ENCODE results near the gene HSPE1. TPM values are rescaled to one million over a fixed set of nuclear protein-coding genes. Genes with fewer than 3 reads are reported as not detected.
"Not testable (repeated sequence)": the region's sequence is repeated elsewhere in the genome, so short reads cannot be mapped to it uniquely, and the experiment has no call there.

The HSPE1 gene
- total and polyA plus RNA-seq, 5 donors from 2014 or later = 90.4 to 133 (median 112) TPM

DNA sequence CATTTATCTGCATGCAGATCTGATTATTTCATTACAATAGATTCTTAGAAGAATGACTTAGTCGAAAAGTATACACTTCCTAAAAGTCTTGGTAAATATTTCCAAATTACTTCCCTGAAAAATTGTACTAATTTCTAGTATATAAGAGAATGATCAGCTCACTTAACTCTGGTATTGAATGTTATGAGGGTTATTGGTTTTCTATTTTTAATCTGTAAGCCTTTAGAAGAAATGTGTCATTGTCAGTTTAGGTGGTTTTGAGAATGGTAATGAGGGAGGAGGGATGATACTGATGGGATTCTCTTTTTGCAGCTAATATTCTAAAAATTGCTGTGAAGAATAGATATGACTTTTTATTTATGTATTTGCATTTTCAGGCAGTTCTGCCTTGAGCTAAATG, 39.6 kb downstream of the HSPE1 start:
- no peaks in the 10 kb centered on the region for H3K9me3 ChIP-seq (ENCODE audit: control insufficient read depth in 2 of 2, low read length in 2 of 2)
- H3K9me3 Mint-ChIP-seq = no peaks in the 10 kb centered on the region
- peaks cover 47% of the 10 kb centered on the region for H3K36me3 Mint-ChIP-seq
- no peaks in the 10 kb centered on the region for H3K27me3 ChIP-seq (ENCODE audit: control insufficient read depth, insufficient read depth, low read length)
- no peak for DNase-seq
- H3K4me1 ChIP-seq (ENCODE audit: control insufficient read depth, insufficient read depth, low read length, poor library complexity, severe bottlenecking) = peaks cover 2% of the 10 kb centered on the region
- H3K27ac Mint-ChIP-seq = peak overlapping the region; percentile 2 to 61 (median 26)
- H3K4me1 Mint-ChIP-seq = peaks cover 23 to 50% (median 34%) of the 10 kb centered on the region in 4 donors
- H3K36me3 ChIP-seq (ENCODE audit: control insufficient read depth, insufficient read depth, low read length) = peaks cover 83% of the 10 kb centered on the region
- ATAC-seq (ENCODE audit: low read depth in 2 of 2) = no peak
- no peak overlapping the region for H3K4me3 ChIP-seq (ENCODE audit: low read depth, low read length)
- H3K27ac ChIP-seq (ENCODE audit: insufficient read depth, low read length, poor library complexity, severe bottlenecking) = no peak overlapping the region
- no peak overlapping the region for H3K4me3 Mint-ChIP-seq
- H3K27me3 Mint-ChIP-seq = no peaks in the 10 kb centered on the region

GRCh38 chr2:197543206-197543605, 43.0 kb downstream of the HSPE1 start:
- H3K36me3 ChIP-seq (ENCODE audit: control insufficient read depth, insufficient read depth, low read length) = peaks cover 74% of the 10 kb centered on the region
- peak overlapping the region in 1 of 3 donors; percentile 12 for H3K27ac Mint-ChIP-seq

DNA sequence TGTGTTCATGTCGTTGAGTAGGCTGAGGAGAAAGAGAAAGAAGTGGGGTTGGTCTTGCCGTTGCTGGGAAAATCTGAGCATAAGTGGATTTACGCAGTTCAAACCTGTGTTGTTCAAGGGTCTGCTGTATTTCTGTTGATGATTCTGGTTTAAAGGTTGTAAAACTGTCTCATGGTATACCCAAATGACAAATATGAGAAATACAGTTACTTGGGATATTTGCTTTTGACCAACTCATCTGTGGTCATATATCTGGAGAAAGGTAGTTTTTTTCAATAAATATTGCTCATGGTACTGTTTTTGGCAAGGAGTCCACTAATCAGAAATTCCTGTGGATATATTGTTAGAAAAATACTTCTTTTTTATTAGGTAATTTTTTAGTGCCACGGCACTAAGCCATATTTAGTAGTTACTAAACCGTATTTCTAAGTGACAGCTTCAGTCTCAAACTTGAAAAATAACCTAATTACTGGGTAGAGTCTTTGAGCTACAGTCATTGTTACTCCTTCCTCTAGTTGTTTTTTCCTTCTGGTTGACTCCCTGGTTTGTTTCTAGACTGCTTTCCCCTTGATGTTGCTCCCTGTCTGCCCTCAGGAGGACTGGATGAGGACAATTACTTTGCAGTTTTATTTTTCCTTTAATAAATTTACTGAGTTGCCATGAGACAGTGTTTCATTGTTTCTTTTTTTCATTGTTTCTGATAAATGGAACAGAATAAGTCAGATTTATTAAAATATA, 47.2 kb downstream of the HSPE1 start:
- no peak overlapping the region for H3K27ac ChIP-seq (ENCODE audit: insufficient read depth, low read length, poor library complexity, severe bottlenecking)
- H3K4me3 ChIP-seq (ENCODE audit: low read depth, low read length) = no peak overlapping the region
- H3K27me3 Mint-ChIP-seq = no peaks in the 10 kb centered on the region
- H3K27me3 ChIP-seq (ENCODE audit: control insufficient read depth, insufficient read depth, low read length) = no peaks in the 10 kb centered on the region
- H3K36me3 Mint-ChIP-seq = peaks cover 26% of the 10 kb centered on the region
- H3K4me3 Mint-ChIP-seq = no peak overlapping the region
- peak overlapping the region in 1 of 3 donors; percentile 29 for H3K27ac Mint-ChIP-seq
- peaks cover 73% of the 10 kb centered on the region for H3K36me3 ChIP-seq (ENCODE audit: control insufficient read depth, insufficient read depth, low read length)
- H3K4me1 Mint-ChIP-seq = peaks cover 8 to 17% (median 15%) of the 10 kb centered on the region in 4 donors
- H3K4me1 ChIP-seq (ENCODE audit: control insufficient read depth, insufficient read depth, low read length, poor library complexity, severe bottlenecking) = no peaks in the 10 kb centered on the region
- DNase-seq = no peak
- no peaks in the 10 kb centered on the region for H3K9me3 ChIP-seq (ENCODE audit: control insufficient read depth in 2 of 2, low read length in 2 of 2)
- no peaks in the 10 kb centered on the region for H3K9me3 Mint-ChIP-seq
- ATAC-seq (ENCODE audit: low read depth in 2 of 2) = no peak

More at GRCh38 chr2:197543206-197543605, 43.0 kb downstream of the HSPE1 start:
- Mint-ChIP-seq H3K36me3 (peaks cover 37% of the 10 kb centered on the region), H3K4me1 (peaks cover 21 to 31% (median 30%) of the 10 kb centered on the region in 4 donors), H3K4me3 (no peak overlapping the region), H3K9me3 (no peaks in the 10 kb centered on the region), H3K27me3 (no peaks in the 10 kb centered on the region)
- DNase-seq (no peak), ATAC-seq (ENCODE audit: low read depth in 2 of 2) (no peak)
- H3K9me3 ChIP-seq (ENCODE audit: control insufficient read depth in 2 of 2, low read length in 2 of 2) = no peaks in the 10 kb centered on the region
- H3K4me3 ChIP-seq (ENCODE audit: low read depth, low read length) = no peak overlapping the region
- H3K27ac ChIP-seq (ENCODE audit: insufficient read depth, low read length, poor library complexity, severe bottlenecking) = no peak overlapping the region
- H3K27me3 ChIP-seq (ENCODE audit: control insufficient read depth, insufficient read depth, low read length) = no peaks in the 10 kb centered on the region
- no peaks in the 10 kb centered on the region for H3K4me1 ChIP-seq (ENCODE audit: control insufficient read depth, insufficient read depth, low read length, poor library complexity, severe bottlenecking)

GRCh38 chr2:197548582-197548981, 48.4 kb downstream of the HSPE1 start:
- Histone ChIP-seq H3K27me3 (ENCODE audit: control insufficient read depth, insufficient read depth, low read length) (no peaks in the 10 kb centered on the region), H3K27ac (ENCODE audit: insufficient read depth, low read length, poor library complexity, severe bottlenecking) (no peak overlapping the region), H3K36me3 (ENCODE audit: control insufficient read depth, insufficient read depth, low read length) (peaks cover 72% of the 10 kb centered on the region), H3K9me3 (ENCODE audit: control insufficient read depth in 2 of 2, low read length in 2 of 2) (no peaks in the 10 kb centered on the region), H3K4me3 (ENCODE audit: low read depth, low read length) (no peak overlapping the region), H3K4me1 (ENCODE audit: control insufficient read depth, insufficient read depth, low read length, poor library complexity, severe bottlenecking) (no peaks in the 10 kb centered on the region)
- H3K4me3 Mint-ChIP-seq = no peak overlapping the region
- peak overlapping the region in 1 of 3 donors; percentile 14 for H3K27ac Mint-ChIP-seq
- ATAC-seq (ENCODE audit: low read depth in 2 of 2) (no peak), DNase-seq (no peak)
- peaks cover 17% of the 10 kb centered on the region for H3K36me3 Mint-ChIP-seq
- peaks cover 6 to 16% (median 15%) of the 10 kb centered on the region in 4 donors for H3K4me1 Mint-ChIP-seq
- no peaks in the 10 kb centered on the region for H3K9me3 Mint-ChIP-seq
- no peaks in the 10 kb centered on the region for H3K27me3 Mint-ChIP-seq

- not testable (repeated sequence) for ATAC-seq (ENCODE audit: low read depth in 2 of 2); H3K27me3 ChIP-seq (ENCODE audit: control insufficient read depth, insufficient read depth, low read length); DNase-seq; H3K27me3 Mint-ChIP-seq; H3K4me3 Mint-ChIP-seq; H3K9me3 Mint-ChIP-seq; H3K9me3 ChIP-seq (ENCODE audit: control insufficient read depth in 2 of 2, low read length in 2 of 2); H3K4me1 ChIP-seq (ENCODE audit: control insufficient read depth, insufficient read depth, low read length, poor library complexity, severe bottlenecking); H3K27ac ChIP-seq (ENCODE audit: insufficient read depth, low read length, poor library complexity, severe bottlenecking); H3K27ac Mint-ChIP-seq; H3K4me3 ChIP-seq (ENCODE audit: low read depth, low read length)
- peaks cover 9 to 16% (median 13%) of the 10 kb centered on the region in 4 donors for H3K4me1 Mint-ChIP-seq
- peaks cover 67% of the 10 kb centered on the region for H3K36me3 ChIP-seq (ENCODE audit: control insufficient read depth, insufficient read depth, low read length)
- H3K36me3 Mint-ChIP-seq = peaks cover 14% of the 10 kb centered on the region
Observed at GRCh38 chr2:197551260-197551659, 51.1 kb downstream of the HSPE1 start.

Other genes starting within 250 kb of the HSPE1 start
- gene ANKRD44, start 189.6 kb upstream of the HSPE1 start, total RNA-seq = 301 TPM
- gene ANKRD44, start 189.6 kb upstream of the HSPE1 start, polyA plus RNA-seq = 100 to 1,000 TPM in 1 of 4 donors, 10 to 100 TPM in 3; 69.6 to 104 (median 82.8) TPM
- gene SF3B1, start 65.4 kb upstream of the HSPE1 start, total RNA-seq = 662 TPM
- gene SF3B1, start 65.4 kb upstream of the HSPE1 start, polyA plus RNA-seq = 100 to 1,000 TPM; 136 to 197 (median 164) TPM
- gene COQ10B, start 46.8 kb upstream of the HSPE1 start, total RNA-seq = 73.9 TPM
- 10 to 100 TPM; 49.2 to 58.2 (median 53.6) TPM for gene COQ10B, start 46.8 kb upstream of the HSPE1 start, polyA plus RNA-seq
- 183 TPM for gene HSPD1, start 539 bp upstream of the HSPE1 start, total RNA-seq
- 100 to 1,000 TPM in 1 of 4 donors, 10 to 100 TPM in 3; 81.1 to 108 (median 93.2) TPM for gene HSPD1, start 539 bp upstream of the HSPE1 start, polyA plus RNA-seq
- 22.7 TPM for gene MOB4, start 15.7 kb downstream of the HSPE1 start, total RNA-seq
- gene MOB4, start 15.7 kb downstream of the HSPE1 start, polyA plus RNA-seq = 10 to 100 TPM; 25.1 to 36.0 (median 30.5) TPM
- not detected for gene RFTN2, start 175.2 kb downstream of the HSPE1 start, total RNA-seq
- under 1 TPM; 0.06 to 0.21 (median 0.14) TPM for gene RFTN2, start 175.2 kb downstream of the HSPE1 start, polyA plus RNA-seq
- 13.6 TPM for gene MARS2, start 205.0 kb downstream of the HSPE1 start, total RNA-seq
- 10 to 100 TPM; 10.6 to 16.1 (median 12.4) TPM for gene MARS2, start 205.0 kb downstream of the HSPE1 start, polyA plus RNA-seq